Neural cell (in vitro differentiated cells): ENCODE results near the gene AGBL4.

Source experiments
- EP300 ChIP-seq: fragments of 450-650 bp; conservative IDR thresholded peaks from 2 replicates; pipeline ENCODE4 v1.6.1; 2014; ENCODE audit warnings: antibody characterized with exemption, mild to moderate bottlenecking, moderate library complexity; ENCODE audit not compliant: poor library complexity, severe bottlenecking
- EZH2 ChIP-seq: fragments of 200-600, 300-800 bp; shearing (Covaris generic), sonication (generic); IDR thresholded peaks from 2 replicates; pipeline ENCODE4 v1.6.1; 2014; ENCODE audit warnings: antibody characterized with exemption, low read length, borderline replicate concordance, mild to moderate bottlenecking; ENCODE audit not compliant: insufficient read depth, poor library complexity, severe bottlenecking
- POLR2AphosphoS5 ChIP-seq: IDR thresholded peaks from 2 replicates; pipeline ENCODE4 v1.6.1; 2012
- RAD21 ChIP-seq: fragments of 450-650 bp; conservative IDR thresholded peaks from 2 replicates; pipeline ENCODE4 v1.6.1; 2014; ENCODE audit warnings: antibody characterized with exemption, mild to moderate bottlenecking, moderate library complexity
- SMC3 ChIP-seq: fragments of 450-650 bp; conservative IDR thresholded peaks from 2 replicates; pipeline ENCODE4 v1.6.1; 2014; ENCODE audit warnings: antibody characterized with exemption, mild to moderate bottlenecking, moderate library complexity; ENCODE audit not compliant: poor library complexity
- TF ChIP-seq, protein P1 (sequence below): fragments of 450-650 bp; IDR thresholded peaks from 2 replicates; pipeline ENCODE4 v1.5.1; 2014; ENCODE audit warnings: antibody characterized with exemption, mild to moderate bottlenecking, moderate library complexity; ENCODE audit not compliant: poor library complexity, severe bottlenecking

DNA sequence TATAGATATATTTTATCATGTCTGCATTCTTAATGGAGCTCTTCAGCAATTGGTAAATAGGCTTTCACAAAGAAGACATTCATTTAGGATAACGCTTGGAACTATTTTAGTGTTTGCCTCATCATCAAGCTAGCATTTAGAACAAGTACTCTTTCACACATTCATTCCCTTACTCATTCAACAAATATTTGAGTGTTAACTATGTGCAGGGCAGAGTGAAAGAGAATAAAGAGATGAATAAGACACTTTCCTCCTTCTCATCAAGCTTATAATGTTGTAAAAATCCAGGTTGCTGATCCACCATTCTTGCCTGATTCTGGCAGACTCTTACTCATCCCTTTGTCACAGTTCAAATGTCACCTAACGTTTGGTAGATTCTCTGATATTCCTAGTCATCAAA is 860.7 kb downstream of the AGBL4 start:
- TF ChIP-seq, protein P1, sequence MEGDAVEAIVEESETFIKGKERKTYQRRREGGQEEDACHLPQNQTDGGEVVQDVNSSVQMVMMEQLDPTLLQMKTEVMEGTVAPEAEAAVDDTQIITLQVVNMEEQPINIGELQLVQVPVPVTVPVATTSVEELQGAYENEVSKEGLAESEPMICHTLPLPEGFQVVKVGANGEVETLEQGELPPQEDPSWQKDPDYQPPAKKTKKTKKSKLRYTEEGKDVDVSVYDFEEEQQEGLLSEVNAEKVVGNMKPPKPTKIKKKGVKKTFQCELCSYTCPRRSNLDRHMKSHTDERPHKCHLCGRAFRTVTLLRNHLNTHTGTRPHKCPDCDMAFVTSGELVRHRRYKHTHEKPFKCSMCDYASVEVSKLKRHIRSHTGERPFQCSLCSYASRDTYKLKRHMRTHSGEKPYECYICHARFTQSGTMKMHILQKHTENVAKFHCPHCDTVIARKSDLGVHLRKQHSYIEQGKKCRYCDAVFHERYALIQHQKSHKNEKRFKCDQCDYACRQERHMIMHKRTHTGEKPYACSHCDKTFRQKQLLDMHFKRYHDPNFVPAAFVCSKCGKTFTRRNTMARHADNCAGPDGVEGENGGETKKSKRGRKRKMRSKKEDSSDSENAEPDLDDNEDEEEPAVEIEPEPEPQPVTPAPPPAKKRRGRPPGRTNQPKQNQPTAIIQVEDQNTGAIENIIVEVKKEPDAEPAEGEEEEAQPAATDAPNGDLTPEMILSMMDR: no peak
- TF ChIP-seq EP300: no peak
- no peak for TF ChIP-seq RAD21
- TF ChIP-seq POLR2AphosphoS5: no peak
- no peak for TF ChIP-seq SMC3
- TF ChIP-seq EZH2: no peak
